Measurements from ENCODE around the gene MYCT1. TPM values are rescaled to one million over a fixed set of nuclear protein-coding genes. Genes with fewer than 3 reads are reported as not detected.
A peak's percentile ranks its signal among the peaks of the same experiment; 100 is the strongest.
"Not testable (repeated sequence)": the region's sequence is repeated elsewhere in the genome, so short reads cannot be mapped to it uniquely, and the experiment has no call there.

The MYCT1 gene
- total and polyA plus RNA-seq, 2 donors from 2014 or later = 6.4 to 14.2 TPM

DNA sequence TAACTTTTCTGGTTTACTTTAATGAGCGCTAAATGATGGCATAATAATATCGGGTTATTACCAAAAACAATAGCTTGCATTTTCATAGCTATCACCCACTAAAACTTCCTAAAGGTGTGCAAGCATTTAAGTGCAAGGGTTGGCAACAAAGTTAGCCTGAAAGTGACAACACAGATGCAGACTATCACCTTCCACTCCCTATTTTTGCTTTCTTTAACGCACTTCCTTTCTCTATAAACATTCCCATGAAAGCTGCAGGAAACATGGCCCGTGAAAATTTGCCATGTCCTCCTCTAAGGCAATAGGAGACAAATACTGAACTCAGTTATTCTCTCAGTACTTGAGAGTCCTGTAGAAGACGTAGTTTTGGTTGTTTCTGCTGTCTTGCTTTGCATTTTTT is 2.7 kb downstream of the MYCT1 start:
- Histone ChIP-seq H3K4me3 (ENCODE audit: low read length in 3 of 3) (peak overlapping the region in 2 of 3 donors; percentile 35 to 37), H3K4me1 (ENCODE audit: control insufficient read depth in 2 of 3, insufficient read depth in 2 of 3, low read depth in 1 of 3, low read length in 3 of 3) (no peaks in the 10 kb centered on the region), H3K9me3 (ENCODE audit: control insufficient read depth in 2 of 3, insufficient read depth in 1 of 3, low read length in 3 of 3) (no peaks in the 10 kb centered on the region), H3K27ac (ENCODE audit: low read depth in 2 of 2, low read length in 2 of 2) (no peak overlapping the region), H3K27me3 (ENCODE audit: control insufficient read depth, insufficient read depth, low read length) (no peaks in the 10 kb centered on the region), H3K9ac (ENCODE audit: low read length in 3 of 3) (no peak overlapping the region), H3K36me3 (ENCODE audit: control insufficient read depth in 2 of 3, insufficient read depth in 3 of 3, low read length in 3 of 3) (no peaks in the 10 kb centered on the region)
- FAIRE-seq (no peak), DNase-seq (no peak)
- intact Hi-C loops (cut with DNase I) = no loop called here
- TF ChIP-seq, protein P1, sequence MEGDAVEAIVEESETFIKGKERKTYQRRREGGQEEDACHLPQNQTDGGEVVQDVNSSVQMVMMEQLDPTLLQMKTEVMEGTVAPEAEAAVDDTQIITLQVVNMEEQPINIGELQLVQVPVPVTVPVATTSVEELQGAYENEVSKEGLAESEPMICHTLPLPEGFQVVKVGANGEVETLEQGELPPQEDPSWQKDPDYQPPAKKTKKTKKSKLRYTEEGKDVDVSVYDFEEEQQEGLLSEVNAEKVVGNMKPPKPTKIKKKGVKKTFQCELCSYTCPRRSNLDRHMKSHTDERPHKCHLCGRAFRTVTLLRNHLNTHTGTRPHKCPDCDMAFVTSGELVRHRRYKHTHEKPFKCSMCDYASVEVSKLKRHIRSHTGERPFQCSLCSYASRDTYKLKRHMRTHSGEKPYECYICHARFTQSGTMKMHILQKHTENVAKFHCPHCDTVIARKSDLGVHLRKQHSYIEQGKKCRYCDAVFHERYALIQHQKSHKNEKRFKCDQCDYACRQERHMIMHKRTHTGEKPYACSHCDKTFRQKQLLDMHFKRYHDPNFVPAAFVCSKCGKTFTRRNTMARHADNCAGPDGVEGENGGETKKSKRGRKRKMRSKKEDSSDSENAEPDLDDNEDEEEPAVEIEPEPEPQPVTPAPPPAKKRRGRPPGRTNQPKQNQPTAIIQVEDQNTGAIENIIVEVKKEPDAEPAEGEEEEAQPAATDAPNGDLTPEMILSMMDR (IDR thresholded peaks at IDR 0.05; ENCODE audit: borderline replicate concordance, extremely low read depth, insufficient read depth) = no peak

DNA sequence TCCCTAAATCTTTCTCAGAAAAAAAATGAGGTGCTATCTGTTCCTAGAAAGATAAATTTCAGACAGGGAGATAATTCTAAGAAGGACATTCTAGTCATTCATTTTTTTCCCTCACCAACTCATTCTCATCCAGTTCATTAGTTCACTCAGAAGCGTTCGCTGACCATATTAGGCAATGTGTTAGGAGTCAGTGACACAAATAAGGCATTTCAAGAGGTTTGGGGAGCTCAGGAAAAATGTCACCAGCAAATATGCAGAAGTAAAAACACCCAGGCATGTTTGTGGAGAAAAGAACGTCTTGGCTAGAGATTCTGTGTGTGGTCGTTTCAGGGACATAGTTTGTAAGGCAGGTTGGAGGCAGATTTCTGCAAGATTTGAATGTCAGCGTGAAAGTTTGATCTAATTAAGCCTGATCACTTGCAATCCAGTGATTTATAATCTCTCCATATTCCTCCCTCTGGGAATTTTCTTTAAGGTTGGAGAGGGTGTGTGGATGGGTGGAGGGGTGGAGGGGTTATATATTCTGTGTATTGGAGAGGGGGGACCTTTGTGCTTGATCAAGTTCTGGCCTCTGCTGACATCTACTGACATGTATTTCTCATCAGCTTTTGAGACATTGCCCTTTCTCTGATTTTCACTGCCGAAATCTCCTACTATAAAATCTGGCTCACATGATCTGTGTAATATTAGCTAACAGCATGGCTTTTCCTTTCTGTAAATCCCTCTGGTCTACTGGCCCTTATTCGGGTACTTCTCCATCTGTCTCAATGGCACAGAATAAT is 3.6 kb downstream of the MYCT1 start:
- H3K4me1 ChIP-seq (ENCODE audit: control insufficient read depth in 2 of 3, insufficient read depth in 2 of 3, low read depth in 1 of 3, low read length in 3 of 3) = no peaks in the 10 kb centered on the region
- H3K27ac ChIP-seq (ENCODE audit: low read depth in 2 of 2, low read length in 2 of 2) = peak overlapping the region in 1 of 2 donors; percentile 18
- TF ChIP-seq, protein P1 (IDR thresholded peaks at IDR 0.05; ENCODE audit: borderline replicate concordance, extremely low read depth, insufficient read depth) = no peak
- H3K9ac ChIP-seq (ENCODE audit: low read length in 3 of 3) = no peak overlapping the region
- H3K36me3 ChIP-seq (ENCODE audit: control insufficient read depth in 2 of 3, insufficient read depth in 3 of 3, low read length in 3 of 3) = no peaks in the 10 kb centered on the region
- no peaks in the 10 kb centered on the region for H3K27me3 ChIP-seq (ENCODE audit: control insufficient read depth, insufficient read depth, low read length)
- peak overlapping the region in 2 of 3 donors; percentile 35 to 37 for H3K4me3 ChIP-seq (ENCODE audit: low read length in 3 of 3)
- intact Hi-C loops (cut with DNase I) = no loop called here
- FAIRE-seq = no peak
- DNase-seq = no peak
- no peaks in the 10 kb centered on the region for H3K9me3 ChIP-seq (ENCODE audit: control insufficient read depth in 2 of 3, insufficient read depth in 1 of 3, low read length in 3 of 3)

DNA sequence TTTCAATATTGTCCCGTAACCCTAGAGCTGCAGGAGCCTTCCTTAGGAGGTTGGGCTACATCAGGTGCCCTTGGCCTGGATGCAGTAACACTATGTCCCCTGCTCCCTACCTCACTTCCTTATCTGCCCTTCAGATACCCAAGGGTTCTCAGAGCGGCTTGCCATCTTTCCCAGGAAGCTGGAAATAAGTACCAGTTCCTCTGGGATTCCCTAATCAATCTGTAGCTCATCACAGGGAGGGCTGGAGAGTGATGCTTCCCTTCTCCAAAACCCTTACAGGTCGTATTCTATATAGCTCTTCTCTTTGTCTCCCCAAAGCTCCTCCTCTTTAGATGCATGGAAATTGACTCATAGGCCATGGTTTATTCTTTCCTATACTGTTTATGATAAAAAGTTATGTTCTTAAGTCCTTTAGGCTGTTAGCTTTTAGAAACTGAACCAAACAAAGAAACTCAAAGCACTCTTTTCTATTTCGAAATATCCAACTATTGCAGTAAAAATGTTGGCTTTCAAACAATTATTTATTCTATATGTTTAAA is 4.2 kb downstream of the MYCT1 start:
- DNase-seq (no peak), FAIRE-seq (no peak)
- peak overlapping the region in 1 of 3 donors; percentile 8 for H3K4me3 ChIP-seq (ENCODE audit: low read length in 3 of 3)
- H3K36me3 ChIP-seq (ENCODE audit: control insufficient read depth in 2 of 3, insufficient read depth in 3 of 3, low read length in 3 of 3) = no peaks in the 10 kb centered on the region
- no peaks in the 10 kb centered on the region for H3K9me3 ChIP-seq (ENCODE audit: control insufficient read depth in 2 of 3, insufficient read depth in 1 of 3, low read length in 3 of 3)
- intact Hi-C loops (cut with DNase I) = no loop called here
- H3K9ac ChIP-seq (ENCODE audit: low read length in 3 of 3) = no peak overlapping the region
- TF ChIP-seq, protein P1 (IDR thresholded peaks at IDR 0.05; ENCODE audit: borderline replicate concordance, extremely low read depth, insufficient read depth) = no peak
- no peak overlapping the region for H3K27ac ChIP-seq (ENCODE audit: low read depth in 2 of 2, low read length in 2 of 2)
- H3K27me3 ChIP-seq (ENCODE audit: control insufficient read depth, insufficient read depth, low read length) = no peaks in the 10 kb centered on the region
- no peaks in the 10 kb centered on the region for H3K4me1 ChIP-seq (ENCODE audit: control insufficient read depth in 2 of 3, insufficient read depth in 2 of 3, low read depth in 1 of 3, low read length in 3 of 3)

DNA sequence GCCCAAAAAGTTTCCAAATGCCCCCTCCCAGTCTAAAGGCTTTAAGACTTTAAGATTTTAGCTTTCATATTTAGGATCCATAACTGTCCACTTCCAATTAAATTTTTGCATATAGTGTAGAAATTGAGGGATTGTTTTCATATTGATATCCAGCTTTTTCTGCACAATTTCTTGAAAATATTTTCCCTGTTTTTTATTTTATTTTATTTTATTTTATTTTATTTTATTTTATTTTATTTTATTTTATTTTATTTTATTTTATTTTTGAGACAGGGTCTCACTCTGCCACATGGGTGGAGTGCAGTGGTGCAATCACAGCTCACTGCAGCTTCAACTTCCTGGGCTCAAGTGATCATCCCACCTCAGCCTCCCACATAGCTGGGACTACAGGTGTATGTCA is 6.1 kb downstream of the MYCT1 start:
- intact Hi-C loops (cut with DNase I); H3K36me3 ChIP-seq (ENCODE audit: control insufficient read depth in 2 of 3, insufficient read depth in 3 of 3, low read length in 3 of 3); H3K4me3 ChIP-seq (ENCODE audit: low read length in 3 of 3); H3K27me3 ChIP-seq (ENCODE audit: control insufficient read depth, insufficient read depth, low read length); DNase-seq; H3K9ac ChIP-seq (ENCODE audit: low read length in 3 of 3); H3K9me3 ChIP-seq (ENCODE audit: control insufficient read depth in 2 of 3, insufficient read depth in 1 of 3, low read length in 3 of 3); FAIRE-seq; H3K4me1 ChIP-seq (ENCODE audit: control insufficient read depth in 2 of 3, insufficient read depth in 2 of 3, low read depth in 1 of 3, low read length in 3 of 3); H3K27ac ChIP-seq (ENCODE audit: low read depth in 2 of 2, low read length in 2 of 2): not testable (repeated sequence)

All from kidney (tissue), 14 donors.